T-cell (primary cell): Measurements from ENCODE around the gene BHMT. TPM values are rescaled to one million over a fixed set of nuclear protein-coding genes. Genes with fewer than 3 reads are reported as not detected.

Experiments
- ATAC-seq, 4 experiments: fragments of 200-7000 bp in 3 of 4; fragments of 150-1000 bp in 1 of 4; cut with Tn5 transposase; replicated peaks in 1 of 4; 1 replicate in 3 of 4; 2 replicates in 1 of 4; pipeline ENCODE4 v1.10.0; 2021; ENCODE audit warnings: moderate library complexity in 3 of 4, mild to moderate bottlenecking in 2 of 4, moderate number of reproducible peaks in 1 of 4
- CTCF ChIA-PET, 2 donors: fragments of 300-600 bp; sonication (Branson Sonifier 250); formaldehyde crosslinking; loops; one replicate each; lab custom pipeline; 2022; ENCODE audit warnings: antibody characterized with exemption in 2 of 2; lab: Charles Lee
- POLR2A ChIA-PET, 2 donors: fragments of 300-600 bp; sonication (Branson Sonifier 250); formaldehyde crosslinking; loops; one replicate each; lab custom pipeline; 2022; ENCODE audit warnings: antibody characterized with exemption in 2 of 2; lab: Charles Lee
- DNase-seq, 35 experiments: peaks; one replicate each; pipeline versions ENCODE4 v3.0.0 to v3.0.0-alpha.2; 2013 to 2023
- H3K27ac ChIP-seq: one replicate; pipeline ENCODE4 v1.5.1; 2013; ENCODE audit warnings: low read length
- H3K27me3 ChIP-seq, 2 experiments: replicated peaks in 1 of 2; 1 replicate in 1 of 2; 2 replicates in 1 of 2; pipeline versions ENCODE4 v1.6.1 to v1.7.0; 2013; ENCODE audit warnings: low read length in 1 of 2, mixed read lengths in 1 of 2; ENCODE audit not compliant: control insufficient read depth in 2 of 2, insufficient read depth in 2 of 2; ENCODE audit errors: extremely low read depth in 1 of 2
- H3K36me3 ChIP-seq, 2 donors: 1 replicate in 1 of 2; 2 replicates in 1 of 2; pipeline versions ENCODE4 v1.6.1 to v1.7.0; 2013; ENCODE audit warnings: low read length in 1 of 2; ENCODE audit not compliant: control insufficient read depth in 2 of 2, insufficient read depth in 1 of 2; ENCODE audit errors: extremely low read depth in 1 of 2
- H3K4me1 ChIP-seq, 2 experiments: 1 replicate in 1 of 2; 2 replicates in 1 of 2; pipeline versions ENCODE4 v1.6.1 to v1.7.0; 2013; ENCODE audit warnings: low read length in 2 of 2, mixed read lengths in 1 of 2; ENCODE audit not compliant: insufficient read depth in 2 of 2, control insufficient read depth in 1 of 2; ENCODE audit errors: extremely low read depth in 1 of 2
- H3K4me3 ChIP-seq, 2 donors: 1 replicate in 1 of 2; 2 replicates in 1 of 2; pipeline versions ENCODE4 v1.5.1 to v1.7.0; 2013; ENCODE audit warnings: mild to moderate bottlenecking in 2 of 2, low read length in 1 of 2, moderate library complexity in 1 of 2; ENCODE audit not compliant: control insufficient read depth in 1 of 2; ENCODE audit errors: extremely low read depth in 1 of 2
- H3K9me3 ChIP-seq: 2 replicates; pipeline ENCODE4 v1.7.0; 2013
- H3K27ac Mint-ChIP-seq, 2 donors: one replicate each; pipeline ENCODE4 v1.8.0; 2020 to 2021; ENCODE audit warnings: mild to moderate bottlenecking in 2 of 2, mixed read lengths in 2 of 2
- H3K27me3 Mint-ChIP-seq, 2 donors: one replicate each; pipeline ENCODE4 v1.8.0; 2021 to 2022; ENCODE audit warnings: mixed read lengths in 2 of 2
- H3K36me3 Mint-ChIP-seq: one replicate; pipeline ENCODE4 v1.8.0; 2021; ENCODE audit warnings: mixed read lengths
- H3K4me1 Mint-ChIP-seq, 3 donors: one replicate each; pipeline ENCODE4 v1.8.0; 2020 to 2022; ENCODE audit warnings: mixed read lengths in 3 of 3, mild to moderate bottlenecking in 1 of 3
- H3K4me3 Mint-ChIP-seq, 3 donors: one replicate each; pipeline ENCODE4 v1.8.0; 2020 to 2022; ENCODE audit warnings: mild to moderate bottlenecking in 3 of 3, mixed read lengths in 3 of 3, moderate library complexity in 3 of 3
- H3K9me3 Mint-ChIP-seq, 3 donors: one replicate each; pipeline ENCODE4 v1.8.0; 2020 to 2022; ENCODE audit warnings: mixed read lengths in 3 of 3
- WGBS: methylation state at CpG from one replicate; pipeline ENCODE4 v1.1.5; 2013; ENCODE audit warnings: missing lambda C conversion rate; ENCODE audit not compliant: insufficient coverage; 5-methylcytosine and 5-hydroxymethylcytosine counted together
- total RNA-seq, 35 experiments: library from RNA in 6 of 35; stranded (reverse) in 6 of 35; fragments of 120-200 nt in 1 of 35; gene quantifications; one replicate each; pipeline versions ENCODE4 v1.2.1 to v1.2.4 and lab custom pipeline; 2013 to 2026

The BHMT gene
- 1 to 10 TPM in 1 of 5 donors, under 1 TPM in 2, not detected in 2; 0.38 to 1.6 (median 0.76) TPM for total RNA-seq
- total RNA-seq (2013), result not detected
- total RNA-seq (lab: John Stamatoyannopoulos, UW), result 0 reads per million in 29 experiments

DNA sequence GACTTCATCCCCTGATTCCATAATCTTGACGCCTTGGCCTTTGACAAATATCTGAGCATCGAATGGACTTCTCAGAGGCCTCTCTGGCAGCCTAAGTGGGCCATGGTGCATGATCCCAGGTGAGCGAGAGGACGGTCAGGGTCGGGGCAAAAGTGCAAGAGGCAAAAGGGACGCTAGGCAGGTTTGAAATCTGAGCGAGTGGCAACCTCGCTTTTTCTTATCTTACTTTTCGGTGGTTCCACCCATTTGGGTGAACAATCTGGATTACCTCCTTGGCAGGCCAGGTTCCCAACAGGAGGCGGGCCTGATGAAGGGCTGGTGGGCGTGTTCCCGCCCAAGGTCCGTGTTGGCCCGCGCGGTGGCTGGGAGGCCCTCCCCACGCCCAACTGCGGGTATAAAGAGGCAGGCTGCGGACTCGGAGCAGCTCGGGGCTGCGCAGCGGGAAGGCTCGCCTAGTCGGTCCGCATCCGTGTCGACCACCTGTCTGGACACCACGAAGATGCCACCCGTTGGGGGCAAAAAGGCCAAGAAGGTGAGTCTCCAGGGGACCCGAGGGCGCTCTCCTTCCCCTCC lies at the start of gene BHMT:
Gene BHMT (plus strand): TSS at position 423 of the 573 bp plus-strand sequence. CDS start 77 bp downstream, at position 500.
- ChIA-PET POLR2A (no interaction called here), CTCF (no interaction called here)
- WGBS, result 40% methylated on average over 32 of the region's 32 CpGs
- Histone ChIP-seq H3K9me3 (no peaks in the 10 kb centered on the region), H3K4me1 (no peaks in the 10 kb centered on the region), H3K27me3 (peaks cover 7 to 29% of the 10 kb centered on the region in 2 experiments), H3K36me3 (no peaks in the 10 kb centered on the region), H3K27ac (no peak within 1 kb of the TSS), H3K4me3 (no peak within 1 kb of the TSS)
- H3K4me1 Mint-ChIP-seq, result peaks cover 0 to 3% (median 0%) of the 10 kb centered on the region in 3 donors
- DNase-seq (no peak), ATAC-seq (no peak)
- no peaks in the 10 kb centered on the region for H3K36me3 Mint-ChIP-seq
- no peaks in the 10 kb centered on the region for H3K9me3 Mint-ChIP-seq
- no peak within 1 kb of the TSS for H3K27ac Mint-ChIP-seq
- H3K27me3 Mint-ChIP-seq, result peaks cover 47 to 55% of the 10 kb centered on the region in 2 donors
- H3K4me3 Mint-ChIP-seq, result no peak within 1 kb of the TSS

DNA sequence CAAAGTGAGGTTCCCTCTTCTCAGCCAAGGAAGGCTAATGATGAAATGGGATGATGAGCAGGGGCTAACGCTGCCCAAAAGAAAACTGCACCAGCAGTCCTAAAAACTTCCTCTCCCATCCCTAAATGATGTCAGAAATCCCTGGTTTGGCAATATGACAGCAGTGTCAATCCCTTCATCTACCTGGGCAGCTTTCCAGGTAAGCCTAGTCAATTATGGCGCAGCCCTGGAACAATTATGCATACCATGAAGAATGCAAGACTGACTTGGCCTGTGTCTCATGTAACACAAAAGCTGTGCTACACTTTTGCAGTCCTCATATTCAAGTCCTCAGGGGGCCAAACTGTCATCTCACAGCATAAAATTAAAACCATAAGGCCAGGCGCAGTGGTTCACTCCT lies 49.2 kb upstream of the BHMT start:
- H3K9me3 Mint-ChIP-seq, result no peaks in the 10 kb centered on the region
- 73% methylated on average over 1 of the region's 3 CpGs for WGBS
- ChIA-PET CTCF (no interaction called here), POLR2A (no interaction called here)
- no peaks in the 10 kb centered on the region for H3K36me3 ChIP-seq
- peaks cover 9 to 22% of the 10 kb centered on the region in 2 donors for H3K27me3 Mint-ChIP-seq
- DNase-seq (no peak), ATAC-seq (no peak)
- H3K27ac ChIP-seq, result no peak overlapping the region
- no peak overlapping the region for H3K4me3 Mint-ChIP-seq
- no peaks in the 10 kb centered on the region for H3K27me3 ChIP-seq
- H3K4me1 Mint-ChIP-seq, result no peaks in the 10 kb centered on the region
- H3K4me1 ChIP-seq, result no peaks in the 10 kb centered on the region
- no peaks in the 10 kb centered on the region for H3K36me3 Mint-ChIP-seq
- no peak overlapping the region for H3K4me3 ChIP-seq
- no peak overlapping the region for H3K27ac Mint-ChIP-seq
- H3K9me3 ChIP-seq, result no peaks in the 10 kb centered on the region

- DNase-seq, result no peak
- Histone ChIP-seq H3K27ac (no peak within 1 kb of the TSS), H3K36me3 (no peaks in the 10 kb centered on the region), H3K27me3 (peaks cover 3 to 15% of the 10 kb centered on the region in 2 experiments), H3K4me3 (no peak within 1 kb of the TSS), H3K4me1 (no peaks in the 10 kb centered on the region), H3K9me3 (no peaks in the 10 kb centered on the region)
- Mint-ChIP-seq H3K9me3 (no peaks in the 10 kb centered on the region), H3K36me3 (no peaks in the 10 kb centered on the region), H3K27ac (no peak within 1 kb of the TSS), H3K4me3 (no peak within 1 kb of the TSS), H3K27me3 (peaks cover 43 to 46% of the 10 kb centered on the region in 2 donors), H3K4me1 (peaks cover 0 to 2% (median 2%) of the 10 kb centered on the region in 3 donors)
- WGBS, result 36% methylated on average over 75 of the region's 79 CpGs
- CTCF ChIA-PET, result interaction anchor here in 1 of 2 donors (0.6 kb wide), 1 partner anchor 539 kb away, joined by 7 read pairs; no protein-coding TSS in a partner anchor
- ATAC-seq, result no peak
- POLR2A ChIA-PET, result no interaction called here
Measured at GRCh38 chr5:79069488-79070349, 41.9 kb upstream of the BHMT start, which contains the start of the genes BHMT2 and DMGDH. TSS of gene BHMT2 (plus strand) at chr5:79069767. CDS start at chr5:79069783, 16 bp downstream. TSS of gene DMGDH (minus strand) at chr5:79069674. CDS start at chr5:79069620, 54 bp downstream.

- Mint-ChIP-seq H3K4me3 (no peak overlapping the region), H3K36me3 (no peaks in the 10 kb centered on the region), H3K9me3 (no peaks in the 10 kb centered on the region), H3K4me1 (peaks cover 0 to 2% (median 2%) of the 10 kb centered on the region in 3 donors), H3K27me3 (peaks cover 43 to 45% of the 10 kb centered on the region in 2 donors), H3K27ac (no peak overlapping the region)
- H3K4me1 ChIP-seq, result no peaks in the 10 kb centered on the region
- no peaks in the 10 kb centered on the region for H3K9me3 ChIP-seq
- ChIA-PET POLR2A (no interaction called here), CTCF (no interaction called here)
- no peaks in the 10 kb centered on the region for H3K36me3 ChIP-seq
- DNase-seq (no peak), ATAC-seq (no peak)
- no peak overlapping the region for H3K27ac ChIP-seq
- WGBS, result no CpG with 5 or more reads among the region's 9 CpGs
- H3K4me3 ChIP-seq, result no peak overlapping the region
- peaks cover 3 to 15% of the 10 kb centered on the region in 2 experiments for H3K27me3 ChIP-seq
Measured at GRCh38 chr5:79070350-79070667, 41.3 kb upstream of the BHMT start.

- ChIA-PET CTCF (no interaction called here), POLR2A (no interaction called here)
- peaks cover 0 to 13% of the 10 kb centered on the region in 2 experiments for H3K27me3 ChIP-seq
- Mint-ChIP-seq H3K27me3 (peaks cover 26 to 29% of the 10 kb centered on the region in 2 donors), H3K27ac (no peak overlapping the region), H3K9me3 (no peaks in the 10 kb centered on the region), H3K36me3 (no peaks in the 10 kb centered on the region), H3K4me1 (no peaks in the 10 kb centered on the region), H3K4me3 (no peak overlapping the region)
- DNase-seq (no peak), ATAC-seq (no peak)
- no peaks in the 10 kb centered on the region for H3K36me3 ChIP-seq
- H3K4me1 ChIP-seq, result no peaks in the 10 kb centered on the region
- WGBS, result 82% methylated on average over 4 of the region's 6 CpGs
- no peak overlapping the region for H3K27ac ChIP-seq
- no peak overlapping the region for H3K4me3 ChIP-seq
- H3K9me3 ChIP-seq, result no peaks in the 10 kb centered on the region
Measured at GRCh38 chr5:79074641-79075040, 37.0 kb upstream of the BHMT start.

GRCh38 chr5:79075646-79076426 lies 35.8 kb upstream of the BHMT start:
- Mint-ChIP-seq H3K27ac (no peak overlapping the region), H3K36me3 (no peaks in the 10 kb centered on the region), H3K9me3 (no peaks in the 10 kb centered on the region), H3K27me3 (peaks cover 14 to 19% of the 10 kb centered on the region in 2 donors), H3K4me3 (no peak overlapping the region), H3K4me1 (no peaks in the 10 kb centered on the region)
- ATAC-seq, result no peak
- WGBS, result 84% methylated on average over 5 of the region's 11 CpGs
- CTCF ChIA-PET, result no interaction called here
- POLR2A ChIA-PET, result interaction anchor here in 1 of 2 donors (0.6 kb wide), 1 partner anchor 1319 kb away, joined by 3 read pairs; no protein-coding TSS in a partner anchor
- Histone ChIP-seq H3K36me3 (no peaks in the 10 kb centered on the region), H3K9me3 (no peaks in the 10 kb centered on the region), H3K4me3 (no peak overlapping the region), H3K27me3 (peaks cover 0 to 4% of the 10 kb centered on the region in 2 experiments), H3K27ac (no peak overlapping the region), H3K4me1 (no peaks in the 10 kb centered on the region)
- no peak for DNase-seq
